WTC11 (cell line): ENCODE measurements around the gene CDH13. TPM values are rescaled to one million over a fixed set of nuclear protein-coding genes. Genes with fewer than 3 reads are reported as not detected.

Experiments
- ATAC-seq: fragments of 200-7000 bp; cut with Tn5 transposase; 2 replicates; pipeline ENCODE4 v1.10.0; 2021; ENCODE audit warnings: mild to moderate bottlenecking, moderate library complexity
- CTCF ChIA-PET: fragments of 300-600 bp; sonication (Branson Sonifier 250); formaldehyde crosslinking; loops from one replicate; lab custom pipeline; 2021; ENCODE audit warnings: antibody characterized with exemption; lab: Charles Lee
- POLR2A ChIA-PET: fragments of 350-600 bp; sonication (Branson Sonifier 250); formaldehyde crosslinking; loops from one replicate; lab custom pipeline; 2021; ENCODE audit warnings: antibody characterized with exemption; lab: Charles Lee
- DNase-seq: peaks from one replicate; pipeline ENCODE4 v3.0.0; 2021; ENCODE audit warnings: low spot score
- H3K27ac Mint-ChIP-seq: 2 replicates; pipeline ENCODE4 v1.8.0; 2021; ENCODE audit warnings: mixed read lengths
- H3K27me3 Mint-ChIP-seq: 2 replicates; pipeline ENCODE4 v1.8.0; 2021; ENCODE audit warnings: low read depth, mild to moderate bottlenecking, moderate library complexity, mixed read lengths
- H3K36me3 Mint-ChIP-seq: 2 replicates; pipeline ENCODE4 v1.8.0; 2021; ENCODE audit warnings: mixed read lengths
- H3K4me1 Mint-ChIP-seq: 2 replicates; pipeline ENCODE4 v1.8.0; 2022; ENCODE audit warnings: mixed read lengths
- H3K4me3 Mint-ChIP-seq: 2 replicates; pipeline ENCODE4 v1.8.0; 2021; ENCODE audit warnings: mild to moderate bottlenecking, moderate library complexity, mixed read lengths
- H3K9me3 Mint-ChIP-seq: 2 replicates; pipeline ENCODE4 v1.8.0; 2021; ENCODE audit warnings: mixed read lengths
- ATF6 ChIP-seq: sonication (generic); formaldehyde crosslinking; IDR thresholded peaks from 2 replicates; pipeline ENCODE4 v1.8.1; 2023; ENCODE audit warnings: mild to moderate bottlenecking, missing genetic modification reagents
- CBFB ChIP-seq: sonication (generic); formaldehyde crosslinking; IDR thresholded peaks from 2 replicates; pipeline ENCODE4 v1.8.1; 2022; ENCODE audit warnings: mild to moderate bottlenecking, low read depth, missing genetic modification reagents
- CREM ChIP-seq: sonication (generic); formaldehyde crosslinking; IDR thresholded peaks from 2 replicates; pipeline ENCODE4 v1.8.1; 2022; ENCODE audit warnings: mild to moderate bottlenecking, missing genetic modification reagents, moderate library complexity
- FOXJ3 ChIP-seq: sonication (generic); formaldehyde crosslinking; IDR thresholded peaks from 2 replicates; pipeline ENCODE4 v1.9.0; 2021; ENCODE audit warnings: missing genetic modification reagents, mild to moderate bottlenecking, borderline replicate concordance
- GTF2I ChIP-seq: fragments of 250-450 bp; sonication (Bioruptor Pico); conservative IDR thresholded peaks from 2 replicates; pipeline ENCODE4 v1.4.0; 2021; ENCODE audit warnings: mild to moderate bottlenecking
- IRF2 ChIP-seq: sonication (generic); formaldehyde crosslinking; IDR thresholded peaks from 2 replicates; pipeline ENCODE4 v1.8.0; 2022; ENCODE audit warnings: low read depth, missing genetic modification reagents, borderline replicate concordance
- KAT7 ChIP-seq: sonication (generic); formaldehyde crosslinking; IDR thresholded peaks from 2 replicates; pipeline ENCODE4 v1.8.1; 2023; ENCODE audit warnings: missing genetic modification reagents, mild to moderate bottlenecking, borderline replicate concordance
- MAX ChIP-seq: sonication (generic); formaldehyde crosslinking; IDR thresholded peaks from 2 replicates; pipeline ENCODE4 v1.8.0; 2022; ENCODE audit warnings: mild to moderate bottlenecking, missing genetic modification reagents
- NFE2L1 ChIP-seq: sonication (generic); formaldehyde crosslinking; IDR thresholded peaks from 2 replicates; pipeline ENCODE4 v1.8.1; 2023; ENCODE audit warnings: missing genetic modification reagents
- PREB ChIP-seq: sonication (generic); formaldehyde crosslinking; IDR thresholded peaks from 2 replicates; pipeline ENCODE4 v1.8.1; 2022; ENCODE audit warnings: mild to moderate bottlenecking, missing genetic modification reagents, moderate library complexity, borderline replicate concordance
- TCF7 ChIP-seq: sonication (generic); formaldehyde crosslinking; IDR thresholded peaks from 2 replicates; pipeline ENCODE4 v1.8.0; 2022; ENCODE audit warnings: mild to moderate bottlenecking, low read depth, missing genetic modification reagents, moderate library complexity
- TEAD1 ChIP-seq: sonication (generic); formaldehyde crosslinking; IDR thresholded peaks from 2 replicates; pipeline ENCODE4 v1.8.0; 2022; ENCODE audit warnings: mild to moderate bottlenecking, missing genetic modification reagents
- TP53 ChIP-seq: sonication (generic); formaldehyde crosslinking; IDR thresholded peaks from 2 replicates; pipeline ENCODE4 v1.8.1; 2023; ENCODE audit warnings: mild to moderate bottlenecking, missing genetic modification reagents
- ZBTB21 ChIP-seq: sonication (generic); formaldehyde crosslinking; IDR thresholded peaks from 2 replicates; pipeline ENCODE4 v1.8.1; 2023; ENCODE audit warnings: mild to moderate bottlenecking, missing genetic modification reagents, borderline replicate concordance
- ZBTB43 ChIP-seq: sonication (generic); formaldehyde crosslinking; IDR thresholded peaks from 2 replicates; pipeline ENCODE4 v1.8.1; 2023; ENCODE audit warnings: mild to moderate bottlenecking, missing genetic modification reagents
- ZNF138 ChIP-seq: sonication (generic); formaldehyde crosslinking; conservative IDR thresholded peaks from 2 replicates; pipeline ENCODE4 v1.8.1; 2022; ENCODE audit warnings: mild to moderate bottlenecking, moderate library complexity, missing genetic modification reagents
- ZNF396 ChIP-seq: fragments of 250-450 bp; sonication (Bioruptor Pico); IDR thresholded peaks from 2 replicates; pipeline ENCODE4 v1.8.0; 2021; ENCODE audit warnings: mild to moderate bottlenecking, moderate library complexity, borderline replicate concordance
- ZNF423 ChIP-seq: fragments of 250-450 bp; sonication (Bioruptor Pico); IDR thresholded peaks from 2 replicates; pipeline ENCODE4 v2.1.2; 2022; ENCODE audit warnings: mild to moderate bottlenecking, moderate library complexity
- ZNF532 ChIP-seq: fragments of 250-450 bp; sonication (Bioruptor Pico); IDR thresholded peaks from 2 replicates; pipeline ENCODE4 v1.9.0; 2021; ENCODE audit warnings: mild to moderate bottlenecking, borderline replicate concordance
- ZSCAN18 ChIP-seq: fragments of 250-450 bp; sonication (Bioruptor Pico); IDR thresholded peaks from 2 replicates; pipeline ENCODE4 v2.1.2; 2022; ENCODE audit warnings: mild to moderate bottlenecking, moderate library complexity
- total RNA-seq: library from RNA; stranded (reverse); gene quantifications from 3 replicates; pipeline ENCODE4 v1.2.3, GENCODE V29; 2021

The CDH13 gene
- total RNA-seq, 1 experiment from 2014 or later: 0.81 TPM

GRCh38 chr16:83629836-83630235 is 1003.1 kb downstream of the CDH13 start:
- ATAC-seq: no peak
- H3K4me1 Mint-ChIP-seq: peaks cover 28% of the 10 kb centered on the region
- CTCF ChIA-PET: no interaction called here

GRCh38 chr16:83630979-83631378 is 1004.2 kb downstream of the CDH13 start:
- ChIA-PET POLR2A (interaction anchor here (0.6 kb wide), 1 partner anchor 382 kb away, joined by 3 read pairs; no protein-coding TSS in a partner anchor), CTCF (no interaction called here)
- Mint-ChIP-seq H3K27ac (no peak overlapping the region), H3K27me3 (no peaks in the 10 kb centered on the region; the same call in 1 of the 2 replicates), H3K36me3 (peaks cover 3% of the 10 kb centered on the region), H3K9me3 (peaks cover 2% of the 10 kb centered on the region), H3K4me3 (no peak overlapping the region), H3K4me1 (peaks cover 21% of the 10 kb centered on the region)
- ATAC-seq (no peak), DNase-seq (no peak)
- TF ChIP-seq MAX (no peak), TEAD1 (CRISPR knock-in tag) (no peak), ZNF138 (CRISPR knock-in tag) (no peak), TP53 (no peak), GTF2I (no peak), ZNF396 (CRISPR knock-in tag) (no peak), ZNF532 (CRISPR knock-in tag) (no peak), ZNF423 (CRISPR knock-in tag) (no peak)

More at GRCh38 chr16:83629836-83630235, 1003.1 kb downstream of the CDH13 start:
- no peak overlapping the region for H3K27ac Mint-ChIP-seq
- no peak overlapping the region for H3K4me3 Mint-ChIP-seq
- no peaks in the 10 kb centered on the region for H3K36me3 Mint-ChIP-seq
- POLR2A ChIA-PET: no interaction called here
- H3K27me3 Mint-ChIP-seq: no peaks in the 10 kb centered on the region; the same call in 1 of the 2 replicates
- no peak for DNase-seq
- H3K9me3 Mint-ChIP-seq: no peaks in the 10 kb centered on the region
- TF ChIP-seq KAT7 (CRISPR knock-in tag) (no peak), ZBTB43 (no peak), ZSCAN18 (CRISPR knock-in tag) (no peak), CREM (no peak), PREB (CRISPR knock-in tag) (no peak), NFE2L1 (no peak), ZNF423 (CRISPR knock-in tag) (no peak), FOXJ3 (CRISPR knock-in tag) (no peak), IRF2 (CRISPR knock-in tag) (no peak), CBFB (CRISPR knock-in tag) (no peak), ATF6 (CRISPR knock-in tag) (no peak), TCF7 (no peak), ZBTB21 (CRISPR knock-in tag) (no peak)
